ENCODE data around the gene CEMP1.

Gene CEMP1

DNA sequence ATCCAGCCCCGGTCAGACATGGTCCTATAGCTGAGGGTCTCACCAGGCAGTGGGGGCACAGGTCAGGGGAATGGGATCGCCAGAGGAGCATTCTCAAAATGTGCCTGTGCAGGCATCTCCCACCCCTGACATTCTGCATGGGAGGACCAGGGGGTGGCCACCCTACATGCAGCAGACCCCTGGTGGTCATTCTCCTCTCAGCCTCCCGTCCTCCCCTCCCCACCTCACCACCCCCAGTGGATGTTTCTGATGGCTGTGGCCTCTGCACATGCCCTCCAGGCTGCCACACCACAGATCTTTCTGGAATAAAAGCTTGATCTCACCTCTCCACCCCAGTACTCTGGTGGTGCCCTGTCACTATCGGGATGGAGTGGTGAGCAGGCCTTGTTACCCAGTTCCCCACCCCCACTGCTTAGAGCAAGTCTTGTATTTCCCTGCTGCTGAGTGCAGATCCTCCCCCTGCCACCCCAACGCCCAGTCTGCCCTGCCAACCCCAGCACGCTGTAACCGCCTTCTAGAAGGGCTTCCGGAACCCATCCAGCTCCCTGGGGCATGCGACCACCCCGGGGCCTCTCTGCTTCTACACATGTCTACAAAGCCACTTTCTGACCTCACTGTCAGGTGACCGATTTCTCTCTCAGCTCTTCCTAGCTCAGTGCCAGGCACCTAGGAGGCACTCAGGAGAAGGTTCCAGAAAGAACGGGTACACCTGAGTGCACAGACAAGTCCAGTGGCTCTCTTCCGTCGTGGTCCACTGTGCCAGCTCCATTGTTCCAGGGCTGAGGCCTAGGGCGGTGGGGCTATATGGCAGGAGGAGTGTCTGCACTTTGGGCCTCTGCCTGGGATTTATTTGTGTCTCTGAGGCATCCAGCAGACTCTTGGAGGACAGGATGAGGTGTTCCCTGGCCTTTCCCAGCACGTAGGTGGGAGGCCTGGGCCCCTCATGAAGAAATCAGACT is 47.0 kb downstream of the CEMP1 start:
- no peak for DNase-seq

DNA sequence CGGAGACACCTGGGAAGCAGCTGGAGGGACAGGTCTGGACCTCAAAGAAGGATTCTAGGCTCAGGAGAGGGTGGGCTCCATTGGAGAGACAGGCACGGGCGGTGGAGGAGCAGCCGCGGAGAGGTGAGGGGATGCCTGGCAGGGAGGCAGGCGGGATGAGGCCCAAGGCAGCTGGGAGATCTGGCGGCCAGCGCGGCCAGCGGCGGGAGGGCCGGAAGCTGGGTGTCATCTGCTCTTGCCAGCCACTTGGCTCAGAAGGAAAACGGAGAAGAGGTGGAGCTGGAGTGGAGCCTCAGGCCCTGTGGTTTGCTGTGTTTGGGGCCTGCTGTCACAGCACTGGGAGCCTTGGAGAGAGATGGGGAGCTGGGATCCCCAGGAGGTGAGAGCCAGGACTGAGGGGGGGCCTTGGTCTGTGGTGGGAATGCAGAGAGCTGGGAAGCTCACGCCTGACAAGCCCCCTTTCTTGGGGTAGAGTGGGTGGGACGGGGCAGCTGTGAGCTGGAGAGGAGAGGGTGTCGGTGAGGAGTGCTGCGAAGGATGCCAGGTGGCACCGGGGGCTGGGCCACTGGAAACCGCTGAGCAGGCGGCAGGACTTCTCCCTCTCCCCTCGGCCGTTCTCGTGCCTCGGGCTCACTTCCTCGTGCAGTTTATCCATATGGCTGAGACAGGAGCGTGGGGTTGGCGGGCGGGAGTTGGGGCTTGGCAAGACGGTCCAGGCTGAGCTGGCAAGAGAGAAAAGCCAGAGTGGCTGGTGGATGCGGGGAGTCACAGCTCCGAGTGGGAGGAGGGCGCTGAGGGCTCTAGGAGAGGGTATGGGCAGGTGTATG is 48.3 kb downstream of the CEMP1 start:
- no peak for DNase-seq

DNA sequence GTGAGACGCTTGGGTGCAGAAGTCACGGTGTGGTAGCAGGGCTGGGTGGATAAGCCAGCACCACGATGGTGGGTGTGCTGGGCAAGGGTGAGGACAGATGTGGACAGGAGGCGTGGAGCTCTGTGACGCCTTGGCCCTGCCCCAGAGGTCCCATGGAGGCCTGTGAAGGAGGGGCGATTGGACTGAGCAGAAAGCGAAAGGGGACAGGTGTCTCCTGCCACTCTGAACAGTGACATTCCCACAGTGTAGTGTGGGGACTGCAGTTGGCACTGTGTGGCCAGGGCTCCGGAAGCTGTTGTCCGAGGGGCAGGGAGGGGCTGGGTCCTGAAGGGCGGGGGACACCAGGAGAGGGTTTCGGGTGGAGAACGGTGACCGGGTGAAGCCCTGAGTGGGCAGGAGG is 49.0 kb downstream of the CEMP1 start:
- no peak for DNase-seq

DNA sequence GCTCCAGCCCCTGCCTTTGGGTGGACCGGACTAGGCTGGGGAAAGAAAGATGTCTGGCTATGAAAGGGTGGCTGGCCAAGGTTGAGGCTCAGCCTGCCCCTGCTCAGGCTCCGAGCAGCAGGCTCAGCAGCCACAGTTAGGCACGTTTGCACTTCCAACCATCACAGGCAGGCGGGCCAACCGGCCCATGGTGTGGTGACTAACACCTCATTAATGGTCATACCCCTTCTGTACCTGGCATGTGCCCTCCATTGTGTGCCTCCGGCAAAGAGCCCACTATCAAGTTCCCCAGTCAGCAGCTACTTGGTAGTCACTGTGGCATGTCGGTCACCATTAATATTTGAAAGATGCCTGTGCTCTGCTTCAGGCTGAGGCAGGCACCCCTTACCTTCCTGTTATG is 49.5 kb downstream of the CEMP1 start:
- no peak for DNase-seq

DNA sequence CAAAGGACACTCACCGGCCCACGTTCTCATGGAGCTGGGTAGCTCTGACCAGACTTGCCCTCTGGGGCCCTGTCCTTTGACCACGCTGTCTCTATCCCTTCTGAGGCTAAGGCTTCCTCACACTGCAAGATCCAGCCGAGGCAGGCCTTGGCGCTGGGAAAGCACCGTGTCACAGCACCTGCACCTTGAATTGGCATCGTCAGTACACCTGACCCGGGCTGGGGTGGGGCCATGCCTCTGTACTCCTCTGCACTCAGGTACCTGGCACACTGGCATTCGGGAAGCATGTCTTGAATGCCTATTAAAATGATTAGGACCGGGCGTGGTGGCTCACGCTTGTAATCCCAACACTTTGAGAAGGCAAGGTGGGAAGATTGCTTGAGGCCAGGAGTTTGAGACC is 50.3 kb downstream of the CEMP1 start:
- no peak for DNase-seq
